ENCODE data around the gene SLC26A1. TPM values are rescaled to one million over a fixed set of nuclear protein-coding genes. Genes with fewer than 3 reads are reported as not detected.
A peak's percentile ranks its signal among the peaks of the same experiment; 100 is the strongest.

Gene SLC26A1
- total RNA-seq, 2 experiments from 2014 or later, result 0.30 TPM; not detected in 1

DNA sequence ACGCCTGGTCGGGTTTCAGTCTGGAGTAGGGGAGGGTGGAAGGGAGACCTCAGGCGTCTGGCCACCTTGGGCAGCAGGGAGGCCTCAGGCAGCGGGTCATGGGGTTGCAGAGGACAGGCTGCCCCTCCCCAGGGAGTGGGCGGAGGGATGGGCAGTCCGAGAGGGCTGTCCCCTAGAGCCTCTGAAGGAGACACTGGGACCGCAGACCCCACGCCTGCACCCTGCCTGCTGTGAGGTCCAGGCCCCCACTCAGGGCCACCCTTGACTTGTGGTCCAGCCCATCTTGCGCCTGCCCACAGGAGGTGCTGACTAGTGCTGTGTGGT is 34.7 kb upstream of the SLC26A1 start:
- Histone ChIP-seq H2AFZ (ENCODE audit: low read length) (no peak overlapping the region), H3K9me2 (ENCODE audit: insufficient read depth, low read length) (no peaks in the 10 kb centered on the region), H3K27ac (ENCODE audit: low read depth, low read length, poor library complexity, severe bottlenecking) (no peak overlapping the region), H3K4me2 (ENCODE audit: low read length) (no peak overlapping the region), H3K79me2 (ENCODE audit: insufficient read depth, low read depth, low read length) (no peaks in the 10 kb centered on the region), H3K4me1 (ENCODE audit: insufficient read depth, low read length, poor library complexity, severe bottlenecking) (peaks cover 15% of the 10 kb centered on the region), H3K9me3 (ENCODE audit: low read length) (no peaks in the 10 kb centered on the region), H3K4me3 (ENCODE audit: low read depth, low read length, poor library complexity, severe bottlenecking) (no peak overlapping the region), H4K20me1 (ENCODE audit: insufficient read depth, low read length) (no peaks in the 10 kb centered on the region), H3K36me3 (ENCODE audit: insufficient read depth, low read length) (no peaks in the 10 kb centered on the region)
- ChIA-PET CTCF (ENCODE audit: unreplicated experiment) (no interaction called here), POLR2A (no interaction called here)
- intact Hi-C loops (cut with micrococcal nuclease; ENCODE audit: unreplicated experiment), result no loop called here
- DNase-seq (ENCODE audit: low spot score), result no peak
- no TSS peak for BruUV-seq (replicated peaks)
- TF ChIP-seq, protein P1, sequence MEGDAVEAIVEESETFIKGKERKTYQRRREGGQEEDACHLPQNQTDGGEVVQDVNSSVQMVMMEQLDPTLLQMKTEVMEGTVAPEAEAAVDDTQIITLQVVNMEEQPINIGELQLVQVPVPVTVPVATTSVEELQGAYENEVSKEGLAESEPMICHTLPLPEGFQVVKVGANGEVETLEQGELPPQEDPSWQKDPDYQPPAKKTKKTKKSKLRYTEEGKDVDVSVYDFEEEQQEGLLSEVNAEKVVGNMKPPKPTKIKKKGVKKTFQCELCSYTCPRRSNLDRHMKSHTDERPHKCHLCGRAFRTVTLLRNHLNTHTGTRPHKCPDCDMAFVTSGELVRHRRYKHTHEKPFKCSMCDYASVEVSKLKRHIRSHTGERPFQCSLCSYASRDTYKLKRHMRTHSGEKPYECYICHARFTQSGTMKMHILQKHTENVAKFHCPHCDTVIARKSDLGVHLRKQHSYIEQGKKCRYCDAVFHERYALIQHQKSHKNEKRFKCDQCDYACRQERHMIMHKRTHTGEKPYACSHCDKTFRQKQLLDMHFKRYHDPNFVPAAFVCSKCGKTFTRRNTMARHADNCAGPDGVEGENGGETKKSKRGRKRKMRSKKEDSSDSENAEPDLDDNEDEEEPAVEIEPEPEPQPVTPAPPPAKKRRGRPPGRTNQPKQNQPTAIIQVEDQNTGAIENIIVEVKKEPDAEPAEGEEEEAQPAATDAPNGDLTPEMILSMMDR (conservative IDR thresholded peaks at IDR 0.05; ENCODE audit: low read length), result no peak
- TF ChIP-seq EZH2phosphoT487 (IDR thresholded peaks at IDR 0.05; ENCODE audit: borderline replicate concordance, low read depth, low read length), result no peak

DNA sequence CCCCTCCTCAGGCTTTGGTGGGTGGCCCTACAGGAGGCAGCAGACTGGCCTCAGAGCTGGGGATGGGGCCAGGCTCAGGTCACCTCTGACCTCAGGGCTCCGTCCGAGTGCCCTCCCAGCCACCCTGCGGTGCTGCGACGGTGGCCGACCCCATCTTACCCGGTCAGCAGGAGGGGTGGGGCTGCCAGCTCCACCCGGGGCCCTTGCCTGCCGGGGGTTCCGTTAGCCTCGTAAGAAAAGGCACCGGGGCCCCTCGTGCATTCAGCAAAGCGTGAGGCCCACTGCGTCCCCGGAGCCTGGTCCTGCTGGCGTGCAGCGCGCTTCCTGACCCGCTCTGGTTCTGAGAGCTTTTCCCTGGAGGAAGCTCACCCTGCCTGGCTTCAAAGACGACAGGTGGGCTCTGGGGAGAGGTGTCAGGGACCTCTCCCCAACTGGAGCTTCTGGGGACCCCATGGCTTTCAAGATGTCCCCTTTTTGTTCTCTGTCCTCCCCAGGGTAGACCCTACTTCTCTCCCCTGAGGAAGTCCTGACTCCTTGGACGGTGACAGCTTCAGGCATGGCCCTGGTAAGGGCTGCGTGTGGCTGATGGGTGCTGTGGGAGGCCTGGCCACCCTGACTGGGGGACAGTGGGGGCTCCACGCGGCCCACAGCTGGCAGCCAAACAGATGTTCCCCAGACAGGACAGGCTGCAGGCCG is 34.2 kb upstream of the SLC26A1 start:
- Histone ChIP-seq H3K9me2 (ENCODE audit: insufficient read depth, low read length) (no peaks in the 10 kb centered on the region), H3K36me3 (ENCODE audit: insufficient read depth, low read length) (no peaks in the 10 kb centered on the region), H2AFZ (ENCODE audit: low read length) (no peak overlapping the region), H3K4me2 (ENCODE audit: low read length) (no peak overlapping the region), H3K9me3 (ENCODE audit: low read length) (no peaks in the 10 kb centered on the region), H3K27ac (ENCODE audit: low read depth, low read length, poor library complexity, severe bottlenecking) (no peak overlapping the region), H4K20me1 (ENCODE audit: insufficient read depth, low read length) (no peaks in the 10 kb centered on the region), H3K4me1 (ENCODE audit: insufficient read depth, low read length, poor library complexity, severe bottlenecking) (peaks cover 15% of the 10 kb centered on the region), H3K4me3 (ENCODE audit: low read depth, low read length, poor library complexity, severe bottlenecking) (no peak overlapping the region), H3K79me2 (ENCODE audit: insufficient read depth, low read depth, low read length) (no peaks in the 10 kb centered on the region)
- ChIA-PET POLR2A (no interaction called here), CTCF (ENCODE audit: unreplicated experiment) (no interaction called here)
- BruUV-seq (replicated peaks), result no TSS peak
- no peak for DNase-seq (ENCODE audit: low spot score)
- TF ChIP-seq EZH2phosphoT487 (IDR thresholded peaks at IDR 0.05; ENCODE audit: borderline replicate concordance, low read depth, low read length), result no peak
- TF ChIP-seq, protein P1 (conservative IDR thresholded peaks at IDR 0.05; ENCODE audit: low read length), result no peak
- intact Hi-C loops (cut with micrococcal nuclease; ENCODE audit: unreplicated experiment), result no loop called here

DNA sequence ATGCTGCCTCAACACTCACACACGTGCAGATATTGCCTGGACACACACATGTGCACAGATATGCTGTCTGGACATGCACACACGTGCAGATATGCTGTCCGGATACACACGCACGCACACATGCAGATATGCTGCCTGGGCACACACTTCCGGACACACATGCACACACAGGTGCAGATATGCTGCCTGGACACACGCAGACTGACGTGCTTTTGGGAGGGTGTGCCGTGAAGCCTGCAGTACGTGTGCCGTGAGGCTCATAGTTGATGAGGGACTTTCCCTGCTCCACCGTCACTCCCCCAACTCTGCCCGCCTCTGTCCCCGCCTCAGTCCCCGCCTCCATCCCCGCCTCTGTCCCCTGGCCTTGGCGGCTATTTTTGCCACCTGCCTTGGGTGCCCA is 32.9 kb upstream of the SLC26A1 start:
- no peak overlapping the region for H3K27ac ChIP-seq (ENCODE audit: low read depth, low read length, poor library complexity, severe bottlenecking)
- H4K20me1 ChIP-seq (ENCODE audit: insufficient read depth, low read length), result no peaks in the 10 kb centered on the region
- DNase-seq (ENCODE audit: low spot score), result peak; percentile 65
- H3K4me2 ChIP-seq (ENCODE audit: low read length), result peak overlapping the region; percentile 33
- ChIA-PET CTCF (ENCODE audit: unreplicated experiment) (no interaction called here), POLR2A (no interaction called here)
- H2AFZ ChIP-seq (ENCODE audit: low read length), result no peak overlapping the region
- H3K4me3 ChIP-seq (ENCODE audit: low read depth, low read length, poor library complexity, severe bottlenecking), result no peak overlapping the region
- no peaks in the 10 kb centered on the region for H3K9me3 ChIP-seq (ENCODE audit: low read length)
- intact Hi-C loops (cut with micrococcal nuclease; ENCODE audit: unreplicated experiment), result no loop called here
- TF ChIP-seq EZH2phosphoT487 (IDR thresholded peaks at IDR 0.05; ENCODE audit: borderline replicate concordance, low read depth, low read length), result no peak
- TF ChIP-seq, protein P1 (conservative IDR thresholded peaks at IDR 0.05; ENCODE audit: low read length), result no peak
- no peaks in the 10 kb centered on the region for H3K9me2 ChIP-seq (ENCODE audit: insufficient read depth, low read length)
- H3K79me2 ChIP-seq (ENCODE audit: insufficient read depth, low read depth, low read length), result no peaks in the 10 kb centered on the region
- no TSS peak for BruUV-seq (replicated peaks)
- H3K4me1 ChIP-seq (ENCODE audit: insufficient read depth, low read length, poor library complexity, severe bottlenecking), result peaks cover 25% of the 10 kb centered on the region
- H3K36me3 ChIP-seq (ENCODE audit: insufficient read depth, low read length), result no peaks in the 10 kb centered on the region

Measured in OCI-LY7 (cell line).